ENCODE measurements around the gene EDIL3. TPM values are rescaled to one million over a fixed set of nuclear protein-coding genes. Genes with fewer than 3 reads are reported as not detected.

Gene EDIL3
- total and polyA plus RNA-seq, 2 donors (not counting 1 experiment from before 2014, with no cell fraction given) = not detected

DNA sequence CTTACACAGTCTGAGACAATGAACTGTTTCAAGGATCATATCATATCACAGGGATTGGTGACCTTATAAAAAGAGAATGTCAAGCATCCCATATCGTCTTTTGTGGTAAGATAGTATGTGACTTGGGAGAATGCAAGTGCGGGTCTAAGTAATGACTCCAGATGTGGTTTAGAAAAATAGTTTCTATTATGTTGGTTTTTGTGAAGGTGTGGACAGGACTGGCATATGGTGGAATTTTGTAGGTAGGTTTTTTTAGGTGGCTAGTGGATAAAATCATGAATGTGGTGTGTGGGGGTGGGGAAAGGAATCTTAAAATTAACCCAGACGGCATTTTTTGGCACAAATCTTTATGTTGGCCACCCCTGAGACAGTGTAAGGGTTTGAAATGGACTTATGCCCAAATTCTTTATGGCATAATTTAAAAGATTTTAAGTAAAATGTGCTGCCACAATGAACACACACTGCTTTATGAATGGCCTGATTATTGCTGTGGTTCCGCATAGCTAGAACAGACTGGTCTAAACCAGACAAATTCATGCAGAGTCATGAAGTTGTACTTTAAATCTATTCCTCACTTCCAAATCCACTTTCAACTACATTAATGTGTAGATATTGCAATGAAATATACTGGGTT is 459.2 kb downstream of the EDIL3 start:
- intact Hi-C loops (cut with micrococcal nuclease) = no loop called here
- no peaks in the 10 kb centered on the region for H3K27me3 Mint-ChIP-seq
- POLR2A ChIA-PET = no interaction called here

DNA sequence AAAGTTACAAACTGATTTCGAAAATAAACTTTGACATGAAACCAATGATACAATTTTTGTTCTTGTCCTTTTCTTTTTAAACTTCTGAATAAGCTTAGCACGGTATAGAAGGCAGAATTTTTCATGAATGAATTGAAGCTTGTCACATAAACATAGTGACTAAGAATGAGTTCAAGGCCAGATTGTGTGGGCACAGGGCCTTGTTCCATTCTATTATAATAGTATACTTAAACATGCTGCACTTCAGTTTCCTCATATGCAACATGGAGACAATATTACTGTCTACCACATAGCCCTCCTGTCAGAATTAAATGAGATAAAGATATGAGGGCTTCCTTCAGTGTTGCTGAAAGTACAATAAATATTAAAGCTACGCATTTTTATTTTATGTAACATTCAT is 459.8 kb downstream of the EDIL3 start:
- 80% methylated on average over 1 of the region's 3 CpGs for WGBS (ENCODE audit: insufficient coverage)
- Mint-ChIP-seq H3K27ac (no peak overlapping the region), H3K27me3 (no peaks in the 10 kb centered on the region), H3K4me1 (no peaks in the 10 kb centered on the region), H3K4me3 (no peak overlapping the region), H3K9me3 (ENCODE audit: insufficient read depth) (peaks cover 2% of the 10 kb centered on the region)
- DNase-seq = no peak
- Histone ChIP-seq H3K79me2 (ENCODE audit: control insufficient read depth, insufficient read depth, low read length) (no peaks in the 10 kb centered on the region), H3K27ac (ENCODE audit: low read length in 2 of 2) (no peak overlapping the region), H3K9ac (ENCODE audit: low read length) (no peak overlapping the region), H3K4me1 (ENCODE audit: control insufficient read depth in 2 of 2, insufficient read depth in 2 of 2, low read length in 2 of 2) (no peaks in the 10 kb centered on the region), H2AFZ (ENCODE audit: insufficient read depth, low read depth, low read length, poor library complexity, severe bottlenecking) (no peak overlapping the region), H3K9me3 (ENCODE audit: control extremely low read depth in 1 of 3, control insufficient read depth in 2 of 3, insufficient read depth in 1 of 3, low read length in 2 of 3) (no peaks in the 10 kb centered on the region), H4K20me1 (ENCODE audit: control insufficient read depth, insufficient read depth, low read length, poor library complexity, severe bottlenecking) (no peaks in the 10 kb centered on the region), H3K4me2 (replicated peaks; ENCODE audit: low read depth, low read length, poor library complexity, severe bottlenecking) (no peak overlapping the region), H3K4me3 (ENCODE audit: control extremely low read depth in 1 of 5, extremely low read depth in 1 of 5, insufficient read depth in 1 of 5, low read depth in 2 of 5, low read length in 4 of 5) (no peak overlapping the region), H3K27me3 (replicated peaks in 1 of 4; ENCODE audit: control extremely low read depth in 1 of 4, control insufficient read depth in 3 of 4, insufficient read depth in 4 of 4, low read length in 3 of 4) (no peaks in the 10 kb centered on the region), H3K36me3 (replicated peaks in 1 of 2; ENCODE audit: control extremely low read depth in 1 of 2, control insufficient read depth in 1 of 2, extremely low read depth in 1 of 2, insufficient read depth in 2 of 2, low read length in 1 of 2) (no peaks in the 10 kb centered on the region)
- intact Hi-C loops (cut with micrococcal nuclease) = no loop called here
- ChIA-PET CTCF (interaction anchor here (0.6 to 1.0 kb wide), 2 partner anchors 11 to 668 kb away, joined by 3 read pairs; no protein-coding TSS in a partner anchor), POLR2A (no interaction called here)
- TF ChIP-seq, protein P1, sequence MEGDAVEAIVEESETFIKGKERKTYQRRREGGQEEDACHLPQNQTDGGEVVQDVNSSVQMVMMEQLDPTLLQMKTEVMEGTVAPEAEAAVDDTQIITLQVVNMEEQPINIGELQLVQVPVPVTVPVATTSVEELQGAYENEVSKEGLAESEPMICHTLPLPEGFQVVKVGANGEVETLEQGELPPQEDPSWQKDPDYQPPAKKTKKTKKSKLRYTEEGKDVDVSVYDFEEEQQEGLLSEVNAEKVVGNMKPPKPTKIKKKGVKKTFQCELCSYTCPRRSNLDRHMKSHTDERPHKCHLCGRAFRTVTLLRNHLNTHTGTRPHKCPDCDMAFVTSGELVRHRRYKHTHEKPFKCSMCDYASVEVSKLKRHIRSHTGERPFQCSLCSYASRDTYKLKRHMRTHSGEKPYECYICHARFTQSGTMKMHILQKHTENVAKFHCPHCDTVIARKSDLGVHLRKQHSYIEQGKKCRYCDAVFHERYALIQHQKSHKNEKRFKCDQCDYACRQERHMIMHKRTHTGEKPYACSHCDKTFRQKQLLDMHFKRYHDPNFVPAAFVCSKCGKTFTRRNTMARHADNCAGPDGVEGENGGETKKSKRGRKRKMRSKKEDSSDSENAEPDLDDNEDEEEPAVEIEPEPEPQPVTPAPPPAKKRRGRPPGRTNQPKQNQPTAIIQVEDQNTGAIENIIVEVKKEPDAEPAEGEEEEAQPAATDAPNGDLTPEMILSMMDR (IDR thresholded peaks at IDR 0.05) = no peak
- TF ChIP-seq EZH2 (IDR thresholded peaks at IDR 0.05; ENCODE audit: borderline replicate concordance, insufficient read depth, low read depth, low read length, poor library complexity, severe bottlenecking) = no peak
- no peak for ATAC-seq (ENCODE audit: low read depth)

More for the DNA sequence above, 459.2 kb downstream of the EDIL3 start:
- no peak for TF ChIP-seq EZH2 (IDR thresholded peaks at IDR 0.05; ENCODE audit: borderline replicate concordance, insufficient read depth, low read depth, low read length, poor library complexity, severe bottlenecking)
- TF ChIP-seq, protein P1 (IDR thresholded peaks at IDR 0.05) = no peak
- no peaks in the 10 kb centered on the region for H3K4me1 Mint-ChIP-seq
- H4K20me1 ChIP-seq (ENCODE audit: control insufficient read depth, insufficient read depth, low read length, poor library complexity, severe bottlenecking) = no peaks in the 10 kb centered on the region
- CTCF ChIA-PET = interaction anchor here (0.5 to 1.0 kb wide), 3 partner anchors 16 to 1495 kb away, joined by 3 read pairs; no protein-coding TSS in a partner anchor
- no peak overlapping the region for H3K4me2 ChIP-seq (replicated peaks; ENCODE audit: low read depth, low read length, poor library complexity, severe bottlenecking)
- no peaks in the 10 kb centered on the region for H3K4me1 ChIP-seq (ENCODE audit: control insufficient read depth in 2 of 2, insufficient read depth in 2 of 2, low read length in 2 of 2)
- WGBS (ENCODE audit: insufficient coverage) = 50% methylated on average over 2 of the region's 4 CpGs
- H3K9me3 ChIP-seq (ENCODE audit: control extremely low read depth in 1 of 3, control insufficient read depth in 2 of 3, insufficient read depth in 1 of 3, low read length in 2 of 3) = no peaks in the 10 kb centered on the region
- H3K27ac ChIP-seq (ENCODE audit: low read length in 2 of 2) = no peak overlapping the region
- H3K36me3 ChIP-seq (replicated peaks in 1 of 2; ENCODE audit: control extremely low read depth in 1 of 2, control insufficient read depth in 1 of 2, extremely low read depth in 1 of 2, insufficient read depth in 2 of 2, low read length in 1 of 2) = no peaks in the 10 kb centered on the region
- ATAC-seq (ENCODE audit: low read depth) (no peak), DNase-seq (no peak)
- no peak overlapping the region for H3K4me3 ChIP-seq (ENCODE audit: control extremely low read depth in 1 of 5, extremely low read depth in 1 of 5, insufficient read depth in 1 of 5, low read depth in 2 of 5, low read length in 4 of 5)
- H2AFZ ChIP-seq (ENCODE audit: insufficient read depth, low read depth, low read length, poor library complexity, severe bottlenecking) = no peak overlapping the region
- H3K27ac Mint-ChIP-seq = no peak overlapping the region
- no peaks in the 10 kb centered on the region for H3K9me3 Mint-ChIP-seq (ENCODE audit: insufficient read depth)
- H3K79me2 ChIP-seq (ENCODE audit: control insufficient read depth, insufficient read depth, low read length) = no peaks in the 10 kb centered on the region
- H3K4me3 Mint-ChIP-seq = no peak overlapping the region
- H3K9ac ChIP-seq (ENCODE audit: low read length) = no peak overlapping the region
- H3K27me3 ChIP-seq (replicated peaks in 1 of 4; ENCODE audit: control extremely low read depth in 1 of 4, control insufficient read depth in 3 of 4, insufficient read depth in 4 of 4, low read length in 3 of 4) = no peaks in the 10 kb centered on the region

Measured in B cell (primary cell).